SK-N-SH treated with all-trans-retinoic acid at 6 μM for 48 hours (cell line): ENCODE measurements around the gene SMTN.

Experiments
- ATAC-seq: fragments of 200-7000 bp; cut with Tn5 transposase; 3 replicates; pipeline ENCODE4 v1.9.1; 2020; ENCODE audit warnings: mild to moderate bottlenecking, moderate library complexity
- ARNTL ChIP-seq: fragments of 450-650 bp; formaldehyde crosslinking; IDR thresholded peaks from 2 replicates; pipeline ENCODE4 v1.5.0; 2020; ENCODE audit warnings: low read depth, mild to moderate bottlenecking, moderate library complexity, borderline replicate concordance
- CSDC2 ChIP-seq: fragments of 250-450 bp; sonication (Bioruptor Pico); IDR thresholded peaks from 2 replicates; pipeline ENCODE4 v1.5.0; 2020; ENCODE audit warnings: mild to moderate bottlenecking, moderate library complexity
- ESRRG ChIP-seq: fragments of 250-450 bp; sonication (Bioruptor Pico); IDR thresholded peaks from 2 replicates; pipeline ENCODE4 v1.6.1; 2021; ENCODE audit warnings: mild to moderate bottlenecking
- GLIS3 ChIP-seq: fragments of 250-450 bp; sonication (Bioruptor Pico); IDR thresholded peaks from 2 replicates; pipeline ENCODE4 v1.5.0; 2020; ENCODE audit warnings: mild to moderate bottlenecking, moderate library complexity
- ISL1 ChIP-seq: fragments of 250-450 bp; sonication (Bioruptor Pico); IDR thresholded peaks from 2 replicates; pipeline ENCODE4 v2.1.2; 2022; ENCODE audit warnings: mild to moderate bottlenecking, moderate library complexity
- PPARA ChIP-seq: fragments of 250-450 bp; sonication (Bioruptor Pico); IDR thresholded peaks from 2 replicates; pipeline ENCODE4 v1.5.0; 2020; ENCODE audit warnings: mild to moderate bottlenecking, borderline replicate concordance
- RARB ChIP-seq: fragments of 250-450 bp; sonication (Bioruptor Pico); IDR thresholded peaks from 2 replicates; pipeline ENCODE4 v1.8.0; 2021; ENCODE audit warnings: mild to moderate bottlenecking, moderate library complexity
- SNAI2 ChIP-seq: fragments of 250-450 bp; sonication (Bioruptor Pico); IDR thresholded peaks from 2 replicates; pipeline ENCODE4 v1.5.0; 2020; ENCODE audit warnings: mild to moderate bottlenecking, moderate library complexity
- TCF4 ChIP-seq: fragments of 250-450 bp; sonication (Bioruptor Pico); IDR thresholded peaks from 2 replicates; pipeline ENCODE4 v1.8.0; 2021; ENCODE audit warnings: mild to moderate bottlenecking, moderate library complexity, borderline replicate concordance
- TOX ChIP-seq: fragments of 250-450 bp; sonication (Bioruptor Pico); IDR thresholded peaks from 2 replicates; pipeline ENCODE4 v1.8.0; 2021; ENCODE audit warnings: mild to moderate bottlenecking, moderate library complexity, borderline replicate concordance
- ZC3H10 ChIP-seq: fragments of 250-450 bp; sonication (Bioruptor Pico); IDR thresholded peaks from 2 replicates; pipeline ENCODE4 v1.5.1; 2021; ENCODE audit warnings: mild to moderate bottlenecking, moderate library complexity
- ZFP3 ChIP-seq: fragments of 250-450 bp; sonication (Bioruptor Pico); IDR thresholded peaks from 2 replicates; pipeline ENCODE4 v1.5.0; 2020; ENCODE audit warnings: mild to moderate bottlenecking, moderate library complexity
- ZFP30 ChIP-seq: fragments of 450-650 bp; formaldehyde crosslinking; IDR thresholded peaks from 2 replicates; pipeline ENCODE4 v1.5.0; 2022; ENCODE audit warnings: mild to moderate bottlenecking, moderate library complexity
- ZNF565 ChIP-seq: fragments of 450-650 bp; formaldehyde crosslinking; conservative IDR thresholded peaks from 2 replicates; pipeline ENCODE4 v1.5.0; 2020; ENCODE audit warnings: low read depth, mild to moderate bottlenecking, moderate library complexity
- ZNF8 ChIP-seq: fragments of 450-650 bp; formaldehyde crosslinking; IDR thresholded peaks from 2 replicates; pipeline ENCODE4 v1.5.0; 2020; ENCODE audit warnings: mild to moderate bottlenecking, moderate library complexity
- TF ChIP-seq, protein P1 (sequence below): fragments of 250-450 bp; sonication (Bioruptor Pico); IDR thresholded peaks from 2 replicates; pipeline ENCODE4 v1.8.0; 2020; ENCODE audit warnings: mild to moderate bottlenecking, moderate library complexity, borderline replicate concordance
- TF ChIP-seq, protein P2 (sequence below): fragments of 250-450 bp; sonication (Bioruptor Pico); IDR thresholded peaks from 2 replicates; pipeline ENCODE4 v1.5.1; 2020; ENCODE audit warnings: low read depth, mild to moderate bottlenecking, moderate library complexity
- TF ChIP-seq, protein P3 (sequence below): fragments of 250-450 bp; sonication (Bioruptor Pico); IDR thresholded peaks from 2 replicates; pipeline ENCODE4 v1.5.1; 2021; ENCODE audit warnings: mild to moderate bottlenecking, moderate library complexity
- TF ChIP-seq, protein P4 (sequence below): fragments of 250-450 bp; sonication (Bioruptor Pico); IDR thresholded peaks from 2 replicates; pipeline ENCODE4 v1.8.0; 2021; ENCODE audit warnings: low read depth, mild to moderate bottlenecking, moderate library complexity, borderline replicate concordance
- TF ChIP-seq, protein P5 (sequence below): fragments of 250-450 bp; sonication (Bioruptor Pico); IDR thresholded peaks from 2 replicates; pipeline ENCODE4 v1.5.0; 2020; ENCODE audit warnings: mild to moderate bottlenecking, moderate library complexity

The SMTN gene

DNA sequence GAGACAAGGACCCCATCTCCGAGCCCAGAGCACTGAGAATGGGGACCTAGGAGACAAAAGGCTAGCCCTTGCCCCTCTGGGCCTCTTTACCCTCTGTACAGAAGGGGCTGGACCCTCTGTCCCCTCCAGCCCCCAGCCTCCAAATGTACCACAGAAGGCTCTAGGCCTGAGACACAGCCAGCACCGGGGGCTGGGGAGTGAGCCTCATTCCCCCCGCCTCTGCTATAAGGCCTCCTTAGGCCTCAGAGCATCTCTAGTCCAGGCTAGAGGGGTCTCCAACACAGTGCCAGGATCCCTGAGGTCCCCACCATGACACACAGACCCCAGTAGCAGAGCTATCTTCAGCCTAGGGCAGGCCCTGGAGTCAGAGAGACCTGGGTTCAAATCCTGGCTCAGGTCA lies 4.8 kb downstream of the SMTN start:
- ATAC-seq: no peak
- TF ChIP-seq TCF4 (CRISPR knock-in tag) (no peak), TOX (no peak), GLIS3 (CRISPR knock-in tag) (no peak), ZFP30 (no peak), CSDC2 (CRISPR knock-in tag) (no peak), ZC3H10 (no peak), ZNF8 (no peak), ZFP3 (CRISPR knock-in tag) (no peak), ZNF565 (no peak), SNAI2 (no peak), ESRRG (CRISPR knock-in tag) (no peak)
- TF ChIP-seq, protein P1, sequence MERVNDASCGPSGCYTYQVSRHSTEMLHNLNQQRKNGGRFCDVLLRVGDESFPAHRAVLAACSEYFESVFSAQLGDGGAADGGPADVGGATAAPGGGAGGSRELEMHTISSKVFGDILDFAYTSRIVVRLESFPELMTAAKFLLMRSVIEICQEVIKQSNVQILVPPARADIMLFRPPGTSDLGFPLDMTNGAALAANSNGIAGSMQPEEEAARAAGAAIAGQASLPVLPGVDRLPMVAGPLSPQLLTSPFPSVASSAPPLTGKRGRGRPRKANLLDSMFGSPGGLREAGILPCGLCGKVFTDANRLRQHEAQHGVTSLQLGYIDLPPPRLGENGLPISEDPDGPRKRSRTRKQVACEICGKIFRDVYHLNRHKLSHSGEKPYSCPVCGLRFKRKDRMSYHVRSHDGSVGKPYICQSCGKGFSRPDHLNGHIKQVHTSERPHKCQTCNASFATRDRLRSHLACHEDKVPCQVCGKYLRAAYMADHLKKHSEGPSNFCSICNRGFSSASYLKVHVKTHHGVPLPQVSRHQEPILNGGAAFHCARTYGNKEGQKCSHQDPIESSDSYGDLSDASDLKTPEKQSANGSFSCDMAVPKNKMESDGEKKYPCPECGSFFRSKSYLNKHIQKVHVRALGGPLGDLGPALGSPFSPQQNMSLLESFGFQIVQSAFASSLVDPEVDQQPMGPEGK (CRISPR knock-in tag): no peak

DNA sequence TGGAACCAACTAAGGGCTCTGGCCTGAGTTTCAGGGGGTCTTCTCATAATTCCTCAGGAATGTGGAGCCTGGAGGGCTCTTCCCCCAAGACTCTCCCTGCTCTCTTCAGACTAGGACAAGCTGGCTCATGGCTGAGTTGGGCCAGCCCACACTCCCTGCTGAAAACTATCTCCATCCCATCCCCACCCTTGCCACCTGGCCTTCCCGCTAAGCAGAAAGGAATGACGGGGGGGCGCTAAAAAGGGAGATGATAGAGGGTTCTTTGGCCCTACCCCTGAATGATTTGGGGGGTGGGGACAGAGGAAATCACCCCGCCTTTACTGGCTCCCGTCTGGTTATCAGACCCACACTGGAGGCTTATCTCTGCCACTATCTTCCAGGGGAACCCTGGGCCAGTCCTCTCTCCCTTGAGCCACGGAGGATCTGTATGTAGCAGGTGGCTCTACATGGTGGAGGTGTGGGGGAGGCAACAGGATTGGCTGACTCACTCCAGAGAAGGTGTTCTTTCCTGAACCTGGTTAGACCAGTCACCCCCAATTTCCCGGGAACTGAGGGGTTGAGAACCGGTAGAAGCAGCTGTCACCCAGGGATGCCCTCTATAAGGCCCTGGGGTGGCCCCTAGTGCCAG lies 5.7 kb downstream of the SMTN start:
- TF ChIP-seq ESRRG (CRISPR knock-in tag): no peak
- TF ChIP-seq, protein P2, sequence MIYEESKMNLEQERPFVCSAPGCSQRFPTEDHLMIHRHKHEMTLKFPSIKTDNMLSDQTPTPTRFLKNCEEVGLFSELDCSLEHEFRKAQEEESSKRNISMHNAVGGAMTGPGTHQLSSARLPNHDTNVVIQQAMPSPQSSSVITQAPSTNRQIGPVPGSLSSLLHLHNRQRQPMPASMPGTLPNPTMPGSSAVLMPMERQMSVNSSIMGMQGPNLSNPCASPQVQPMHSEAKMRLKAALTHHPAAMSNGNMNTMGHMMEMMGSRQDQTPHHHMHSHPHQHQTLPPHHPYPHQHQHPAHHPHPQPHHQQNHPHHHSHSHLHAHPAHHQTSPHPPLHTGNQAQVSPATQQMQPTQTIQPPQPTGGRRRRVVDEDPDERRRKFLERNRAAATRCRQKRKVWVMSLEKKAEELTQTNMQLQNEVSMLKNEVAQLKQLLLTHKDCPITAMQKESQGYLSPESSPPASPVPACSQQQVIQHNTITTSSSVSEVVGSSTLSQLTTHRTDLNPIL (CRISPR knock-in tag): no peak
- TF ChIP-seq TOX: no peak
- TF ChIP-seq, protein P3, sequence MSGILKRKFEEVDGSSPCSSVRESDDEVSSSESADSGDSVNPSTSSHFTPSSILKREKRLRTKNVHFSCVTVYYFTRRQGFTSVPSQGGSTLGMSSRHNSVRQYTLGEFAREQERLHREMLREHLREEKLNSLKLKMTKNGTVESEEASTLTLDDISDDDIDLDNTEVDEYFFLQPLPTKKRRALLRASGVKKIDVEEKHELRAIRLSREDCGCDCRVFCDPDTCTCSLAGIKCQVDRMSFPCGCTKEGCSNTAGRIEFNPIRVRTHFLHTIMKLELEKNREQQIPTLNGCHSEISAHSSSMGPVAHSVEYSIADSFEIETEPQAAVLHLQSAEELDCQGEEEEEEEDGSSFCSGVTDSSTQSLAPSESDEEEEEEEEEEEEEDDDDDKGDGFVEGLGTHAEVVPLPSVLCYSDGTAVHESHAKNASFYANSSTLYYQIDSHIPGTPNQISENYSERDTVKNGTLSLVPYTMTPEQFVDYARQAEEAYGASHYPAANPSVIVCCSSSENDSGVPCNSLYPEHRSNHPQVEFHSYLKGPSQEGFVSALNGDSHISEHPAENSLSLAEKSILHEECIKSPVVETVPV (CRISPR knock-in tag): no peak
- TF ChIP-seq PPARA (CRISPR knock-in tag): no peak
- TF ChIP-seq, protein P4, sequence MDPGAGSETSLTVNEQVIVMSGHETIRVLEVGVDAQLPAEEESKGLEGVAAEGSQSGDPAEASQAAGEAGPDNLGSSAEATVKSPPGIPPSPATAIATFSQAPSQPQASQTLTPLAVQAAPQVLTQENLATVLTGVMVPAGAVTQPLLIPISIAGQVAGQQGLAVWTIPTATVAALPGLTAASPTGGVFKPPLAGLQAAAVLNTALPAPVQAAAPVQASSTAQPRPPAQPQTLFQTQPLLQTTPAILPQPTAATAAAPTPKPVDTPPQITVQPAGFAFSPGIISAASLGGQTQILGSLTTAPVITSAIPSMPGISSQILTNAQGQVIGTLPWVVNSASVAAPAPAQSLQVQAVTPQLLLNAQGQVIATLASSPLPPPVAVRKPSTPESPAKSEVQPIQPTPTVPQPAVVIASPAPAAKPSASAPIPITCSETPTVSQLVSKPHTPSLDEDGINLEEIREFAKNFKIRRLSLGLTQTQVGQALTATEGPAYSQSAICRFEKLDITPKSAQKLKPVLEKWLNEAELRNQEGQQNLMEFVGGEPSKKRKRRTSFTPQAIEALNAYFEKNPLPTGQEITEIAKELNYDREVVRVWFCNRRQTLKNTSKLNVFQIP: no peak
- no peak for TF ChIP-seq TCF4 (CRISPR knock-in tag)
- no peak for TF ChIP-seq RARB (CRISPR knock-in tag)
- TF ChIP-seq CSDC2 (CRISPR knock-in tag): no peak
- no peak for TF ChIP-seq ZFP30
- no peak for TF ChIP-seq ARNTL (CRISPR knock-in tag)
- TF ChIP-seq, protein P5, sequence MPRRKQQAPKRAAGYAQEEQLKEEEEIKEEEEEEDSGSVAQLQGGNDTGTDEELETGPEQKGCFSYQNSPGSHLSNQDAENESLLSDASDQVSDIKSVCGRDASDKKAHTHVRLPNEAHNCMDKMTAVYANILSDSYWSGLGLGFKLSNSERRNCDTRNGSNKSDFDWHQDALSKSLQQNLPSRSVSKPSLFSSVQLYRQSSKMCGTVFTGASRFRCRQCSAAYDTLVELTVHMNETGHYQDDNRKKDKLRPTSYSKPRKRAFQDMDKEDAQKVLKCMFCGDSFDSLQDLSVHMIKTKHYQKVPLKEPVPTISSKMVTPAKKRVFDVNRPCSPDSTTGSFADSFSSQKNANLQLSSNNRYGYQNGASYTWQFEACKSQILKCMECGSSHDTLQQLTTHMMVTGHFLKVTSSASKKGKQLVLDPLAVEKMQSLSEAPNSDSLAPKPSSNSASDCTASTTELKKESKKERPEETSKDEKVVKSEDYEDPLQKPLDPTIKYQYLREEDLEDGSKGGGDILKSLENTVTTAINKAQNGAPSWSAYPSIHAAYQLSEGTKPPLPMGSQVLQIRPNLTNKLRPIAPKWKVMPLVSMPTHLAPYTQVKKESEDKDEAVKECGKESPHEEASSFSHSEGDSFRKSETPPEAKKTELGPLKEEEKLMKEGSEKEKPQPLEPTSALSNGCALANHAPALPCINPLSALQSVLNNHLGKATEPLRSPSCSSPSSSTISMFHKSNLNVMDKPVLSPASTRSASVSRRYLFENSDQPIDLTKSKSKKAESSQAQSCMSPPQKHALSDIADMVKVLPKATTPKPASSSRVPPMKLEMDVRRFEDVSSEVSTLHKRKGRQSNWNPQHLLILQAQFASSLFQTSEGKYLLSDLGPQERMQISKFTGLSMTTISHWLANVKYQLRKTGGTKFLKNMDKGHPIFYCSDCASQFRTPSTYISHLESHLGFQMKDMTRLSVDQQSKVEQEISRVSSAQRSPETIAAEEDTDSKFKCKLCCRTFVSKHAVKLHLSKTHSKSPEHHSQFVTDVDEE (CRISPR knock-in tag): no peak
- no peak for ATAC-seq

DNA sequence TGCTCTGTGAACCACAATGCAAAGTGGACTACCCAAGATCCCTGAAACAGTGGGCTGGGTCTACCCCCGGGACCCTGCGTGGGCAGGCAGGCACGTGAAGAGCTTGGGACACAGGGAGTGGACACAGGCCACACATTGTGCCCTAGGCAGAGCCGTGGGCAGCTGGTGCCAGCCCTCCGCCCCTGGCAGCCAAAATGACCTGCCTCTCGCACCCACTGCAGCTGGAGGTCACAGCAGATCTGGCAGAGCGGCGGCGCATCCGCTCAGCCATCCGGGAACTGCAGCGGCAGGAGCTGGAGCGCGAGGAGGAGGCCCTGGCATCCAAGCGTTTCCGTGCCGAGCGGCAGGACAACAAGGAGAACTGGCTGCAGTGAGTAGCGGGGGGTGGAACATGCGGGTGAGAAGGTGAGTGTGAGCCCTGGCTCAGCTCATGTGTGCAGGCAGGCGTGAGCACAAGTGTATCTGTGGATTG lies 6.7 kb downstream of the SMTN start:
- ATAC-seq: no peak
- TF ChIP-seq CSDC2 (CRISPR knock-in tag) (no peak), ZFP30 (no peak), PPARA (CRISPR knock-in tag) (no peak), ISL1 (CRISPR knock-in tag) (no peak), ZNF8 (no peak)
- TF ChIP-seq, protein P2 (CRISPR knock-in tag): no peak
- TF ChIP-seq, protein P1 (CRISPR knock-in tag): no peak
- TF ChIP-seq, protein P4: no peak
